HTERT RPE-1 (cell line): ENCODE results near the gene SUMO2.
"Not testable (repeated sequence)": the region's sequence is repeated elsewhere in the genome, so short reads cannot be mapped to it uniquely, and the experiment has no call there.

Source experiments
- in situ Hi-C: fragments of 300-500 bp; cut with MboI; formaldehyde crosslinking; loops from 4 replicates; pipeline ENCODE4 v1.14.3; 2020; ENCODE audit warnings: low sequenced_read_pairs

Gene SUMO2

DNA sequence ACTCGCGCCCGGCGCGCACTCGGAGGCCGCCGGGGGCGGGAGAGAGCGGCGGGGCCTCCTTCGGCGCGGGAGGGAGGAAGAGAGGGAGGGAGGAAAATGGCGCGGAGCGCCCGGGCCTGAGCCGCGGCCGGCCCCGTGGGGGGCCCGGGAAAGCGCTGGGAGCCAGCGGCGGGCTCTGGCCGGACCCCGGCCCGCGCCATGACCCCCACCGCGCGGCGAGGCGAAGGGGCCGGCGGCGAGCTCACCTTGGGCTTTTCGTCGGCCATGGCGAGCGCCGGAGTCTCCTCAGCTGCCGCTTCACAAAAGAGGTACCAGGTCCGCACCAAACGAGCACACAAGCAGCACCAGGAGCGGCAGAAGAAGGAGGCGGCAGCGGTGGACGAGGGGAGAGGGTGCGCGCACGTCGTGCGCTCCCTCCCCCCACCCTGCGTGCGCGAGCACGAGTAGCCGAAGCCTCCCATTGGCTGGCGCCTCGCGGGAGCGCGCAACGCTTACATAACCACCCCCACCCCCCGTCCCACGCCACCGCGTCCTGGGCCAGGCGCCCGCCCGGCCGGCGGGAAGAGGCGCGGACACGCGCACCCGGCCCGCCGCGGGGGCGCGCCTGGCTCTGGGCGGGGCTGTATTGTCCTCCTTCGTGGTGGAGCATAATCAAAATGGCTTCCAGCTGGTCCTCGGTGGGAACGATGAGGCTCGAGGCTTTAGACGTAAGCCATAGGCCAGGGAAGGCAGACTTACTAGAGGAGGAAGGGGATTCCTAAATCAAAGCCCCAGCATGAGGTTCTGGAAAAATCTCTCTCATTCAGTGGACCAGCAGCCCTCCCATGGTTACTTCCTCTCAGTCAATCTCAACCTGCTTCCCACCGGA is at the start of gene SUMO2:
SUMO2 (minus strand) TSS at position 391 of the 868 bp plus-strand sequence; CDS start at position 266, 125 bp downstream.
- in situ Hi-C loops: no loop called here

DNA sequence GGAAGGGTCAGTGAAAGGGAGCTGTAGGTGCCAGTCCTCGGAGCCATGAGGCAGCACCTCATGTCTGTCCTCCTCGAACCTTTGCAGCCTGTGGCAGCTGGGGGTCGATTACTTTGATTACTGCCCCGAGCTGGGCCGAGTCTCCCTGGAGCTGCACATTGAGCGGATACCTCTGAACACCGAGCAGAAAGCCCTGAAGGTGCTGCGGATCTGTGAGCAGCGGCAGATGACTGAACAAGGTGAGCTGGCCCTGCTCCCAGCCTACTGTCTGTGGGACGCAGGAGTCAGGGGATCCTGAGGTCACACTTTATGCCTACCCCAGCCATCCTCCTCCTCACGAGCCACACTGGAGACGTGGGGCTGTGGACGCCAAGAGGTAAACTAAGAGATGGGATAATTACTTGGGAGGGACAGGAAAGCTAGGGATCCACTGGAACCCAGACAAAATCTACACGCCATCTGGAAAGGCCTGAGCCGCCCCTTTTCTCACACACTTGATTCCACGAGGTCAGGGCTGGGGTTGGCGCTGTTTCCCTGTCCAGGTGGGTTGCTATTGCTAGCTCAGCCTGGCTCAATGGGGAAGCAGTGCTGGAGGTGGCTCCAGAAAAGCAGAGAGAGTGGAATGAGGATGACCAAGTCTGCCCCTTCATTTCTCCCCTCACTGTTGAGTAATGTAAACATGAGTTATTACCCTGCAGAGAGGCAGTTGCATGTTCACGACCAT is 49.1 kb upstream of the SUMO2 start:
- in situ Hi-C loops: no loop called here

GRCh38 chr17:75231071-75231470 is 48.3 kb upstream of the SUMO2 start:
- in situ Hi-C loops: no loop called here

DNA sequence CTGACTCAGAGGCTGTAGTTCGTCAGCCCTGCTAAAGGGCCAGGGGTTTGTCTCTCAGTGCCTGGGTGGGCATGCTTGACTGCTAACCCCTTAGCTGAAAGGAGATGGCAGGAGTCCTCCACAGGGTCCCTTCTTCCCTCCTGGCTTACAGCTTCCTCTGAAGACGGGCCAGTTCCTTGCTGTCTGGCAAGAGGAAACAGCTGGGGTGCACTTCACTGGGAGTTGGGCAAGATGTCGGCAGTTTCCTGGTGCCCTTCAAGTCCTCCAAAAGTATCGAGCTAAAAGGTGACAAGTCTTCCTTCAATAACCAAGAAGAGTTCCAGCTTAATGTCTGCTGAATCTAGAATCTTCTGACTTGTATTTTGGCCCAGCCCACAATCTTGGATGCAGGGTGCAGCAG is 46.1 kb upstream of the SUMO2 start:
- in situ Hi-C loops: no loop called here

- in situ Hi-C loops: no loop called here
Measured at GRCh38 chr17:75228305-75228704, 45.5 kb upstream of the SUMO2 start.

GRCh38 chr17:75227729-75228128 is 45.0 kb upstream of the SUMO2 start:
- in situ Hi-C loops: no loop called here

DNA sequence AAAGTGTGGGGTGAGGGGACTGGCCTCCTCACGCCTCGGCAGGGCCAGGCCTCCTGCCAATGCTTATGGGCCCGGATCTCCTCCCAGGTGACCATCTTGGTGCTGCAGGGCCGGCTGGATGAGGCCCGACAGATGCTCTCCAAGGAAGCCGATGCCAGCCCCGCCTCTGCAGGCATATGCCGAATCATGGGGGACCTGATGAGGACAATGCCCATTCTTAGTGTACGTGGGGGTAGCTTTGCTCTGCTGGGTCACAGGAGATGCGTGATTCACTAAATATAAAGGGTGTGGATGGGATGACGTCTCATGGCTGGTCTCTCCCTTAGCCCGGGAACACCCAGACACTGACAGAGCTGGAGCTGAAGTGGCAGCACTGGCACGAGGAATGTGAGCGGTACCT is 42.3 kb upstream of the SUMO2 start:
- in situ Hi-C loops: no loop called here

DNA sequence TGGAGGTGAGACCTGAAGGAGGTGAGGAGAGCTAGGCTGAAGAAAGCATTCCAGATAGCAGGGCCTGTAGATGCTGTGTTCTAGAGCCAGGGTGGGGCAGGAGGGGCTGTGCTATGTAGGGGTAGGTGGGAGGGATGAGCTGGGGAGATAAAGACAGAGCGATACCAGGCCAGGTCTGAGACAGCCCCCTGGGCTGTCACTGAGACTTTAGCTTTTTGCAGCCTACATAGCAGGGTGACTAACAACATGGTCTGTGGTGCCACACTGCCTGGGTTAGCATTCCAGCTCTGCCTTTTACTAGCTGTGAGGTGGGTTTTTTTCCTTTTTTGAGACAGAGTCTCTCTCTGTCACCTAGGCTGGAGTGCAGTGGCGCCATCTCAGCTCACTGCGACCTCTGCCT is 37.1 kb upstream of the SUMO2 start:
- in situ Hi-C loops: no loop called here

DNA sequence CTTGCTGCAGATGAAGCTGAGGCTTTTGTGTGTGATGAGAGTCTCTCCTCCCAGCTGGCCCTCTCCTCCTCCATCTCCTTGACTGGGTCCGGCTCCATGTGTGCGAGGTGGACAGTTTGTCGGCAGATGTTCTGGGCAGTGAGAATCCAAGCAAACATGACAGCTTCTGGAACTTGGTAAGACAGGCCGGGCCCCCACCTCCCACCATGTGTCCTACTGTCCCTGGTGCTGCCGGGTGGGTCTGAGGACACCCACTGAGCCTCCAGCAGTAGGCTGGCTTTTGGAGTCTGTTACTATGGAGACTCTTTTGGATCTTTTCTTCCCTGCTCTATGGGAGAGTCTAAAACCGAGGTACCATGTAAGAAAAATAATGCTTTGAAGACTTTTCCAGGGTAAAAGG is 35.4 kb upstream of the SUMO2 start:
- in situ Hi-C loops: no loop called here

- in situ Hi-C loops: no loop called here
Measured at GRCh38 chr17:75209061-75209460, 26.3 kb upstream of the SUMO2 start.

DNA sequence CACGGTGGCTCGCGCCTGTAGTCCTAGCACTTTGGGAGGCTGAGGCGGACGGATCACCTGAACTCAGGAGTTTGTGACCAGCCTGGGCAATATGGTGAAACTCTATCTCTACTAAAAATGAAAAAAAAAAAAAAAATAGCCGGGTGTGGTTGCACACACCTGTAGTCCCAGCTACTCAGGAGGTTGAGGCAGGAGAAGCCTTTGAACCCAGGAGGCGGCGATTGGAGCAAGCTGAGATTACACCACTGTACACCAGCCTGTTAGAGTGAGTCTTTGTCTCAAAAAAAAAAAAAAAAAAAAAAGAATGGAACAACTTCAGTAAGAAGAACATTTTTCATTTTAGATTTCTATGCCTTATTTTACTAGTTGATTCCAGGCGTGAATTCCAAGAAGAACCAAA is 25.4 kb upstream of the SUMO2 start:
- in situ Hi-C loops: no loop called here

GRCh38 chr17:75207760-75208159 is 25.0 kb upstream of the SUMO2 start:
- in situ Hi-C loops: no loop called here

- in situ Hi-C loops: not testable (repeated sequence)
Measured at GRCh38 chr17:75207050-75207407, 24.3 kb upstream of the SUMO2 start.

- in situ Hi-C loops: no loop called here
Measured at GRCh38 chr17:75205793-75206163, 23.0 kb upstream of the SUMO2 start.

DNA sequence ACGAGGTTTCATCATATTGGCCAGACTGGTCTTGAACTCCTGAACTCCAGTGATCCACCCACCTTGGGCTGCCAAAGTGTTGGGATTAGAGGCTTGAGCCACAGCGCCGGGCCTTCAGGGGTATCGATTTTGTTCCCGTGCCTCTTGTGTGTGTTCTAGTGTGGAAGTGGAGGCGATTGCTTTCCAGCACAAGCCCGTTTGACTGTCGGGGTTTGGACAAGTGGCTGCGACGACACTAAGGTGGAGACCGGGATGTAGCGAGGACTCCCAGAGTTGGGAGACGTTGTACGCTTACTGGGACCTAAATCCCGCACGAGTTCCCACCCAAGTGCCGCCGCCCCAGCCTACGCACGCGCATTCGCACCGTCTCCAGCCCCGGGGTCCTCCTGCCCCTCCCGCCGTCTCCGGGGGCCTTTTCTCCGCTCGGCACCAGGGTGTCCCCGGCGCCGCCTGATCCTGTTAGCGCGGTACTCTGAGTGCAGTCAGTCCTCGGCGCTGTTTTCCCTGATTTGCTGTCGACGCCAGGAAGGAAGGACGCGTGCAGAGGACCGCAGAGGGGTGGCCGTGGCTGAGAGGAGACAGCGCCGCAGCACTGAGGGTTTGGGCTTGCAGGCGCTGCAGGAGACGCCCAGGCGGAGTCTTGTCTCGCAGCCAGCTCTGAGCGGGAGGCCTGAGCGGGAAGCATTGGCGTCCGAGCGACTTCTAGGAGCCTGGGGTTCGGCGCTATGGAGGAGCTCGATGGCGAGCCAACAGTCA is 22.5 kb upstream of the SUMO2 start, which contains the start of gene NUP85:
NUP85 (plus strand) TSS at position 643 of the 756 bp plus-strand sequence; CDS start at position 726, 83 bp downstream.
- in situ Hi-C loops: no loop called here

DNA sequence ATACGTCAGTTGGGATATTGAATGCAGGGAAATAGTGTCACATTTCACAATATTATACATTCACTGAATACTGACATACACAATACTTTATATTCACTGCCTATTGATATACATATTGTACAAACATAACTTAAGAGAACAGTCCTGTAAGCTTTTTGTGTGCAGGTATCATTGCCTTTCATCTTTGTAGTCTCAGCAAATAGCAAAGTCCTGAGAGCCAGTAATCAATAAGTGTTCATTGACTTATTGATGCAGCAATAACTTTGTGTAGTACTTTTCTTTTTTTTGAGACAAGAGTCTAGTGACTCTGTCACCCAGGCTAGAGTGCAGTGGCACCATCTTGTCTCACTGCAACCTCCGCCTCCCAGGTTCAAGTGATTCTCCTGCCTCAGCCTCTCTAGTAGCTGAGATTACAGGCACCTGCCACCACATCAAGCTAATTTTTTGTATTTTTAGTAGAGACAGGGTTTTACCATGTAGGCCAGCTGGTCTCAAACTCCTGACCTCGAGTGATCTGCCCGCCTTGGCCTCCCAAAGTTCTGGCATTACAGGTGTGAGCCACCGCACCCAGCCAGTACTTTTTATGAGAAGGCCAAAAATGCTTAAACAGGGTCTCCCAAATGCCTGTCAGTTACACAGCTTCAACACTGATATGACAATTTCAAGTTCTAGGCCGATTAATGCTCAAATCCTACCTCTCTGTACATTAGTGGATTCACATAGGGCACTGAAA is 17.3 kb upstream of the SUMO2 start:
- in situ Hi-C loops: no loop called here

DNA sequence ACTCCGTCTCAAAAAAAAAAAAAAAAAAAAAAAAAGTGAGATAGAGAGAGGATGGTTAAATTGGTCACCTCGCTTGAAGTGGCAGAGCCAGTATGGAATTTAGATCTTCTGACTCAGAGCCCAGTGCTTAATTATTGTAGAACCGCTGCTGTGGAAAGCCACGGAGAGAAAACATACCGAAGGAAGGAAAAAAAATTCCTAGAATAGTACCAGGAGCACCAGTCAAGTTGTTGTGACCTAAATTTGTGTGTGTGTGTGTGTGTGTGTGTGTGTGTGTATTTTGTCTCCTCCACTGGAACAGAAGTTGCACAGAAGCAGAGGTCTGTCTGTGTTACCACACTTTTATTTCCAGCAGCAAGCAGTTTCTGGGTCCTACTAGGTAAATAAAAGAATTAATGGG is 12.1 kb upstream of the SUMO2 start:
- in situ Hi-C loops: no loop called here

- in situ Hi-C loops: no loop called here
Measured at GRCh38 chr17:75191584-75191983, 8.8 kb upstream of the SUMO2 start.

GRCh38 chr17:75188614-75189013 is 5.9 kb upstream of the SUMO2 start:
- in situ Hi-C loops: no loop called here

DNA sequence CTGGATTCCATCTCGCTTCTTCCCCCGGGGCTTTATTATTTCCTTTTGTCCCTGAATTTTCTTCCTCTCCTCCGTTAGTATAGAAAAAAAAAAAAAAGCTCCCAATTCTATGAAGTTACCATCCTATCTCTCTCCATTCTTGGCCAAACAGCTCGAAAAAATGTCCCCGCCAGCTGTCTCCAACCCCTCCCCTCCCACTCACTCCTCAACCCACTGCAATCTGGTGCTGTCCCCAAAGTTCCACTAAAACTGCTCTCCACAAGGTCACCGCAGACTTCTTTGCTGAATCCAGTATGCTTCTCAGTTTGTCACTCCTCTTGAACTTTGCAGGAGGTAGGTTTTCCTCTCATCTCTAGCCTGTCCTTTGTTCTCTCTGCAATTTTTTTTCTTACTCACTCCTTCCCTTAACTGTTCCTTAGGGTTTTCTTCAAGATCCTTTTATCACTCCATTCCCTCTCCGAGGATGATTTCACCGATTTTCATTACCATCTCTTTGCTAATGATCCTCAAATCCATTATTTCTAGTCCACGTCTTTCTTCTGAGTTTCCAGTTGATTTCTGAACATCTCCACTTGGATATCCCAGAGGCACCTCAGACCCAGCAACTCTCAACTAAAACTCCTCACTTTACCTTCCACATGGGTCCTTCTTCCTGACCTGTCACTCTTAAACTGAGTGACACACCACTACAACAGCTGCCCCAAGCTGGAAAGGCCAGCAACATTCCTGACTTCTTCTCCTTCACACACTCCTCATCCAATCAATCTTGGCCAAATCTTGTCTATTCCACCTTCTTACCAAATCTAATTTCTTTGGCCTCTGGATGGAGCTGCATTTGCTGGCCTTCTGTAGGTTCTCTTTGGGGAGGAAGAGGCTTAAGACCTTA is 1.5 kb upstream of the SUMO2 start:
- in situ Hi-C loops: no loop called here
